CD4-positive, alpha-beta T cell (primary cell): Measurements from ENCODE around the gene NATD1. TPM values are rescaled to one million over a fixed set of nuclear protein-coding genes. Genes with fewer than 3 reads are reported as not detected.

Experiments used
- ATAC-seq: fragments of 200-7000 bp; cut with Tn5 transposase; one replicate; pipeline ENCODE4 v1.10.0; 2022; ENCODE audit warnings: mild to moderate bottlenecking; ENCODE audit not compliant: poor library complexity
- CTCF ChIA-PET: fragments of 350-600 bp; sonication (Branson Sonifier 250); formaldehyde crosslinking; loops from one replicate; lab custom pipeline; 2021; ENCODE audit warnings: antibody characterized with exemption, inconsistent platforms; lab: Charles Lee
- POLR2A ChIA-PET: fragments of 350-600 bp; sonication (Branson Sonifier 250); formaldehyde crosslinking; loops from one replicate; lab custom pipeline; 2021; ENCODE audit warnings: antibody characterized with exemption, inconsistent platforms; lab: Charles Lee
- DNase-seq, 14 experiments: peaks; one replicate each; pipeline ENCODE4 v3.0.0-alpha.2; 2013 to 2020; ENCODE audit warnings: mixed read lengths in 2 of 14
- H3K27ac ChIP-seq, 2 donors: one replicate each; pipeline versions ENCODE4 v1.5.1 to v1.7.0; 2013; ENCODE audit warnings: low read length in 2 of 2, low read depth in 1 of 2, mild to moderate bottlenecking in 1 of 2
- H3K27me3 ChIP-seq, 2 experiments: 1 replicate in 1 of 2; 2 replicates in 1 of 2; pipeline versions ENCODE4 v1.6.1 to v1.7.0; 2013; ENCODE audit warnings: low read length in 2 of 2, control low read depth in 1 of 2, mild to moderate bottlenecking in 1 of 2, moderate library complexity in 1 of 2; ENCODE audit not compliant: insufficient read depth in 2 of 2, control insufficient read depth in 1 of 2
- H3K36me3 ChIP-seq: one replicate; pipeline ENCODE4 v1.6.1; 2013; ENCODE audit warnings: low read length, control low read depth; ENCODE audit not compliant: insufficient read depth
- H3K4me1 ChIP-seq: one replicate; pipeline ENCODE4 v1.6.1; 2013; ENCODE audit warnings: low read length, control low read depth; ENCODE audit not compliant: insufficient read depth
- H3K4me3 ChIP-seq: one replicate; pipeline ENCODE4 v1.5.1; 2013; ENCODE audit warnings: mild to moderate bottlenecking, low read length, moderate library complexity
- H3K9me3 ChIP-seq, 2 experiments: 1 replicate in 1 of 2; 2 replicates in 1 of 2; pipeline versions ENCODE4 v1.6.1 to v1.7.0; 2013; ENCODE audit warnings: low read length in 2 of 2, mild to moderate bottlenecking in 2 of 2, control low read depth in 1 of 2, moderate library complexity in 1 of 2; ENCODE audit not compliant: control insufficient read depth in 1 of 2, insufficient read depth in 1 of 2
- H3K27ac Mint-ChIP-seq: one replicate; pipeline ENCODE4 v1.8.0; 2020; ENCODE audit warnings: mixed read lengths
- H3K27me3 Mint-ChIP-seq: one replicate; pipeline ENCODE4 v1.8.0; 2021; ENCODE audit warnings: mixed read lengths
- H3K36me3 Mint-ChIP-seq: one replicate; pipeline ENCODE4 v1.8.0; 2021; ENCODE audit warnings: low read depth, mixed read lengths
- H3K4me1 Mint-ChIP-seq: one replicate; pipeline ENCODE4 v1.8.0; 2021; ENCODE audit warnings: low read depth, mixed read lengths
- H3K4me3 Mint-ChIP-seq: one replicate; pipeline ENCODE4 v1.8.0; 2020; ENCODE audit warnings: mild to moderate bottlenecking, mixed read lengths
- H3K9me3 Mint-ChIP-seq: one replicate; pipeline ENCODE4 v1.8.0; 2020; ENCODE audit warnings: mixed read lengths
- intact Hi-C, 2 experiments: fragments of 100-400 bp; cut with DNase I in 1 of 2; cut with micrococcal nuclease in 1 of 2; formaldehyde crosslinking; loops; one replicate each; pipeline versions ENCODE4 v1.15.1 to v1.9.0; 2023 to 2025; cut with DNase I, micrococcal nuclease
- total RNA-seq, 174 experiments: library from RNA in 2 of 174; stranded (reverse) in 2 of 174; gene quantifications; one replicate each; pipeline ENCODE4 v1.2.3 and lab custom pipeline; 2021 to 2026
- TF ChIP-seq, protein P1 (sequence below): fragments of 200-600 bp; IDR thresholded peaks from one replicate; pipeline ENCODE4 v1.8.0; 2022; ENCODE audit warnings: antibody characterized with exemption, mild to moderate bottlenecking

Gene NATD1
- total RNA-seq, 2 experiments from 2014 or later = 5.9 to 6.1 TPM

DNA sequence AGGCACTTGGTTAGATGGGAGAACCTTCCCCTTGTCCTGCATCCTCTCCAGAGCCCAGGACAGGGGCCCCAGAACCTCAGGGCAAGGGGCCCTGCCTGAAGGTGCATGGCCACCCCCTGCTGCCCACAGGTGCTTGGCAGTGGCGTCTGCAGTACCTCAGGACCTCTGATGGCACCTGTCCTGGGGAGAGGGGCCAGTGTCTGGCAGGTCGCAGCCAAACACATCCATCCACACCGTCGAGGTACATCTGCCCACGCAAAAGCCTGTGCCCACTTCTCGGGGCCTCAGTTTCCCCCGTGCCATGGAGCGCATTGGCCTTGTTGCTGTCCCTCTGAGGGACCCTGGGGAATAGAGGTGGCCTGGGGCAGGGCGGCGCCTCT, 40.6 kb upstream of the NATD1 start:
- Histone ChIP-seq H3K27ac (no peak overlapping the region), H3K9me3 (peaks cover 0 to 82% of the 10 kb centered on the region in 2 experiments), H3K4me1 (peaks cover 43% of the 10 kb centered on the region), H3K36me3 (peaks cover 6% of the 10 kb centered on the region), H3K27me3 (no peaks in the 10 kb centered on the region), H3K4me3 (no peak overlapping the region)
- H3K4me3 Mint-ChIP-seq = no peak overlapping the region
- TF ChIP-seq, protein P1, sequence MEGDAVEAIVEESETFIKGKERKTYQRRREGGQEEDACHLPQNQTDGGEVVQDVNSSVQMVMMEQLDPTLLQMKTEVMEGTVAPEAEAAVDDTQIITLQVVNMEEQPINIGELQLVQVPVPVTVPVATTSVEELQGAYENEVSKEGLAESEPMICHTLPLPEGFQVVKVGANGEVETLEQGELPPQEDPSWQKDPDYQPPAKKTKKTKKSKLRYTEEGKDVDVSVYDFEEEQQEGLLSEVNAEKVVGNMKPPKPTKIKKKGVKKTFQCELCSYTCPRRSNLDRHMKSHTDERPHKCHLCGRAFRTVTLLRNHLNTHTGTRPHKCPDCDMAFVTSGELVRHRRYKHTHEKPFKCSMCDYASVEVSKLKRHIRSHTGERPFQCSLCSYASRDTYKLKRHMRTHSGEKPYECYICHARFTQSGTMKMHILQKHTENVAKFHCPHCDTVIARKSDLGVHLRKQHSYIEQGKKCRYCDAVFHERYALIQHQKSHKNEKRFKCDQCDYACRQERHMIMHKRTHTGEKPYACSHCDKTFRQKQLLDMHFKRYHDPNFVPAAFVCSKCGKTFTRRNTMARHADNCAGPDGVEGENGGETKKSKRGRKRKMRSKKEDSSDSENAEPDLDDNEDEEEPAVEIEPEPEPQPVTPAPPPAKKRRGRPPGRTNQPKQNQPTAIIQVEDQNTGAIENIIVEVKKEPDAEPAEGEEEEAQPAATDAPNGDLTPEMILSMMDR = no peak
- H3K4me1 Mint-ChIP-seq = peaks cover 30% of the 10 kb centered on the region
- ChIA-PET CTCF (no interaction called here), POLR2A (no interaction called here)
- no peaks in the 10 kb centered on the region for H3K9me3 Mint-ChIP-seq
- peaks cover 28% of the 10 kb centered on the region for H3K36me3 Mint-ChIP-seq
- H3K27ac Mint-ChIP-seq = no peak overlapping the region
- H3K27me3 Mint-ChIP-seq = peaks cover 8% of the 10 kb centered on the region
- intact Hi-C loops = no loop called here
- no peak for DNase-seq
- ATAC-seq = no peak

DNA sequence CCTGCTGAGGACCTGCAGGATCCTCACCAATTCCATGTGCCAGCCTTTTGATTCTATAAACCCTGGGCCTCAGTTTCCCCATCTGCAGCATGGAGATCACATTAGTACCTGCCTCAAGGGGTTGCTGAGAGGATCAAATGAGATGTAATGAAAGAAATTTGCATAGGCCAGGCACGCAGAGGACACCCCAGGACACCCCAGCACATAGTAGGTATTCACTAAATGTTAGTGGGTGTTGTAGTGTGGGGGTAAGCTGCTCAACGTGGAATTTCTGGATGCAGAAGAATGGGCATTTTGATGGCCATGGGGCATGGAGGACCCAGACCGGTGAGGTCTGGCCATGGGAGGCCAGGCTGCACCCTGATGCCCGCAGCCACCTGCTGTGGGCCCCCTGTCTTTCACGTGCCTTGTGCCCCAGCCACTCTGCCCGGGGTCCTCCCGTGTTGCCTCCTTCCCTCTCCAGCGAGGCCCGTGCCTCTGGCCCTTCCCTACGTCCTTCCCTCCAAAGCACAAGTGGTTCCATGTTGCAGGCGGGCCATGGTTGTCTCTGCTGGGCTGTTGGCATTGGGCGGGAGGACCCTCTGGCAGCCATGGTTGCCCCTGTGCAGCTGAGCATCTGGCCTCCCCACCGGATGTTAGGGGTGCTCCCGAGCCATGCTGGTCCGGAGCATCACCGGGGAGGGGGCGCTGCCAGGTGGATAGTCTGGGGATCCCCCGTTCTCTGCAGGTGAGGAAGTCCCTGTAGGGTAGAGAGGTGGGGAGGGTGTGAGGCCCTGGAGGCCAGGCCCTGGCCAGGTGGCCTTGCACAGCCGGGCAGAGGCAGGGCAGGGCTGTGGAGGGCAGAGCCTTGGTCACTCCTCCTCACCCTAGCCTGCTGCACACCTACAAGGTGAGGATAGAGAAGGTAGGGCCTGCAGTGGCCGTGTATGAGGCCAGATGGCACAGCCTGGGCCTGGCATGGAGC, 39.9 kb upstream of the NATD1 start:
- Mint-ChIP-seq H3K4me3 (no peak overlapping the region), H3K4me1 (peaks cover 37% of the 10 kb centered on the region), H3K36me3 (peaks cover 21% of the 10 kb centered on the region), H3K27me3 (peaks cover 8% of the 10 kb centered on the region), H3K9me3 (no peaks in the 10 kb centered on the region), H3K27ac (no peak overlapping the region)
- Histone ChIP-seq H3K4me1 (peaks cover 50% of the 10 kb centered on the region), H3K27me3 (no peaks in the 10 kb centered on the region), H3K27ac (no peak overlapping the region), H3K4me3 (no peak overlapping the region), H3K36me3 (no peaks in the 10 kb centered on the region), H3K9me3 (peaks cover 0 to 75% of the 10 kb centered on the region in 2 experiments)
- CTCF ChIA-PET = no interaction called here
- ATAC-seq = no peak
- intact Hi-C loops = no loop called here
- DNase-seq = no peak
- TF ChIP-seq, protein P1 = no peak
- POLR2A ChIA-PET = no interaction called here

DNA sequence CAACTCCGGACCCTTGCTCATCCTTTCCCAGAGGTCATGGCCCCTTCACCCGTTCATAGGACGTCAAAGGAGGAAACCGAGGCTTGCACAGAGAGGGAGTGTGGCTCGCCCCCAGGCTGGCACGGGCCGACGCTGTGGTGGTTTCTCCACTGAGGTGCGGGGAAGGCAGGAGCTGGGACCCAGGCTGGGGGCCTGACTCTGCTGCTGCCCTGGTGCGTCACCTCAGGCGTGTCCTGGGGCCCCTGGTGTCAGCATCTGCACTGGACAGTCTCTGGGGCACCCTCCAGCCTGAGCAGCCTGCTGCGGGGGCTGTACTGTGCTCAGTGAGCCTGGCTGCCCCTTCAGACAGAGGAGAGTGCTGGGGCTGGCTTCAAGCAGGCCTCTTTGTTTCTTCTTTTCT, 38.7 kb upstream of the NATD1 start:
- Mint-ChIP-seq H3K36me3 (peaks cover 19% of the 10 kb centered on the region), H3K27ac (no peak overlapping the region)
- no peak for DNase-seq

More for the DNA sequence above, 38.7 kb upstream of the NATD1 start:
- Mint-ChIP-seq H3K27me3 (peaks cover 8% of the 10 kb centered on the region), H3K4me1 (peaks cover 50% of the 10 kb centered on the region), H3K4me3 (no peak overlapping the region), H3K9me3 (no peaks in the 10 kb centered on the region)
- no peak for ATAC-seq
- intact Hi-C loops = no loop called here
- H3K9me3 ChIP-seq = peaks cover 0 to 62% of the 10 kb centered on the region in 2 experiments
- CTCF ChIA-PET = no interaction called here
- POLR2A ChIA-PET = no interaction called here
- H3K27ac ChIP-seq = no peak overlapping the region
- H3K4me3 ChIP-seq = no peak overlapping the region
- H3K36me3 ChIP-seq = no peaks in the 10 kb centered on the region
- TF ChIP-seq, protein P1 = no peak
- H3K4me1 ChIP-seq = peaks cover 62% of the 10 kb centered on the region
- no peaks in the 10 kb centered on the region for H3K27me3 ChIP-seq
